WTC11 (cell line): ENCODE data around the gene TRIM45.
"Not testable (repeated sequence)": the region's sequence is repeated elsewhere in the genome, so short reads cannot be mapped to it uniquely, and the experiment has no call there.

Experiments
- HMGXB4 ChIP-seq: sonication (generic); formaldehyde crosslinking; IDR thresholded peaks from 2 replicates; pipeline ENCODE4 v1.8.1; 2023; ENCODE audit warnings: mild to moderate bottlenecking, moderate library complexity, missing genetic modification reagents
- TP53 ChIP-seq: sonication (generic); formaldehyde crosslinking; IDR thresholded peaks from 2 replicates; pipeline ENCODE4 v1.8.1; 2023; ENCODE audit warnings: mild to moderate bottlenecking, missing genetic modification reagents

GRCh38 chr1:117101858-117102257, 19.7 kb downstream of the TRIM45 start:
- not testable (repeated sequence) for TF ChIP-seq HMGXB4, TP53 (CRISPR knock-in tag)
